Measurements from ENCODE around the gene FALEC.

The FALEC gene

GRCh38 chr1:150548632-150549495, 33.3 kb downstream of the FALEC start, which contains the start of gene ADAMTSL4:
TSS of gene ADAMTSL4 (plus strand) at chr1:150549408. CDS start at chr1:150552289, 2,881 bp downstream.
- TF ChIP-seq MYC (IDR thresholded peaks at IDR 0.05; ENCODE audit: low read depth, low read length), result 0 out of 2 replicates have a peak, but pooled peaks have one; percentile 35
- TF ChIP-seq MAX (IDR thresholded peaks at IDR 0.05; ENCODE audit: low read depth, low read length), result no peak
- H3K4me3 ChIP-seq (ENCODE audit: low read depth, low read length), result peak within 1 kb of the TSS; percentile 64
- DNase-seq (ENCODE audit: low read depth), result peak; percentile 86

- no peak for DNase-seq (ENCODE audit: low read depth)
- H3K4me3 ChIP-seq (ENCODE audit: low read depth, low read length), result no peak overlapping the region
- no peak for TF ChIP-seq CTCF (IDR thresholded peaks at IDR 0.05; ENCODE audit: low read depth, low read length)
- no peak for TF ChIP-seq MAX (IDR thresholded peaks at IDR 0.05; ENCODE audit: low read depth, low read length)
- TF ChIP-seq MYC (IDR thresholded peaks at IDR 0.05; ENCODE audit: low read depth, low read length), result no peak
- no peak for TF ChIP-seq POLR2A (IDR thresholded peaks at IDR 0.05; ENCODE audit: extremely low read depth, insufficient read length)
These were observed 34.1 kb downstream of the FALEC start for GRCh38 chr1:150549496-150550221.

GRCh38 chr1:150550222-150551050, 34.9 kb downstream of the FALEC start:
- DNase-seq (ENCODE audit: low read depth), result no peak
- no peak overlapping the region for H3K4me3 ChIP-seq (ENCODE audit: low read depth, low read length)
- TF ChIP-seq MYC (IDR thresholded peaks at IDR 0.05; ENCODE audit: low read depth, low read length) (no peak), MAX (IDR thresholded peaks at IDR 0.05; ENCODE audit: low read depth, low read length) (no peak), CTCF (IDR thresholded peaks at IDR 0.05; ENCODE audit: low read depth, low read length) (no peak), POLR2A (IDR thresholded peaks at IDR 0.05; ENCODE audit: extremely low read depth, insufficient read length) (no peak)

- TF ChIP-seq MAX (IDR thresholded peaks at IDR 0.05; ENCODE audit: low read depth, low read length) (no peak), CTCF (IDR thresholded peaks at IDR 0.05; ENCODE audit: low read depth, low read length) (no peak), POLR2A (IDR thresholded peaks at IDR 0.05; ENCODE audit: extremely low read depth, insufficient read length) (no peak), MYC (IDR thresholded peaks at IDR 0.05; ENCODE audit: low read depth, low read length) (no peak)
- no peak overlapping the region for H3K4me3 ChIP-seq (ENCODE audit: low read depth, low read length)
- DNase-seq (ENCODE audit: low read depth), result no peak
These were observed 35.7 kb downstream of the FALEC start for GRCh38 chr1:150551051-150551783.

GRCh38 chr1:150551784-150552127, 36.2 kb downstream of the FALEC start:
- H3K4me3 ChIP-seq (ENCODE audit: low read depth, low read length), result no peak overlapping the region
- DNase-seq (ENCODE audit: low read depth), result no peak
- no peak for TF ChIP-seq MAX (IDR thresholded peaks at IDR 0.05; ENCODE audit: low read depth, low read length)
- TF ChIP-seq MYC (IDR thresholded peaks at IDR 0.05; ENCODE audit: low read depth, low read length), result no peak
- TF ChIP-seq CTCF (IDR thresholded peaks at IDR 0.05; ENCODE audit: low read depth, low read length), result no peak

All from NB4 (cell line).